ENCODE data around the gene RASA2.

RASA2 gene

DNA sequence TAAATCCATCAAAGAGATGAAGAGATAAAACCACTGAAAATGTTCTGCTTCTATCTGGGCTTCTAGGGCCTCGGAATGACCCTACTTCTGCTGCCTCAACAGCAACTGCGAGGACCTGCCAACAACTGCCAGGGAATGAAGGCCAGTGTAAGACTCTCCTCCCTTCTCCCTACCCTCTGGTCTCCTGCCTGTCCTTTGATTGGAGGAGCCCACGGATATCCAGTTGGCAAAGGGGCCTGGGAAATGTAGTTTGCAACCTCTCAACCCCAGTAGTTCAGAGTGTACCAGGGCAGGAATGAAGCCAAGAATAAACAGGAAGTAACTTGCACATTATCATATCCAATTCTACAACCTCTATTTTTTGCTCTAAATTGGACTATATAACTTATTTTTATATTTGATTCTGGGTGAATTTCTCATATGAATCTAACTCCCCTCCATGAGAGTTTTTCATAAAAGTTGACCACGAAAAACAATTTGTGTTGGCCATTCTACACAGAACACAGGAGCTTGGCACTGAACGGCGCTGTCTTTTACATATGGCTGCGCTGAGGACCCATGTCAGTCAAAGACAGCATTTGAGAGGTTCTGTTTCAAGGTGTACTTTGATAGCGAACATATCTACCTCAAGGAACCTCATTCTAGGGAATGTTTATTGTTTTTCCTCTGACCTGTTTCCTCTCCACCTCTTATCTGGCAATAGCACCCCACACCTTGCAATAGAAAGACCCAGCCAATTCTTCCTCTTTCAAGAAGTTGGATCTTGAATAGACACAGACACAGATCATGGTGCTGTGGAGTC, 160.1 kb downstream of the RASA2 start:
- no peaks in the 10 kb centered on the region for H3K4me1 Mint-ChIP-seq
- no peak overlapping the region for H3K4me3 Mint-ChIP-seq
- H3K27ac Mint-ChIP-seq, result no peak overlapping the region
- no peaks in the 10 kb centered on the region for H3K27me3 Mint-ChIP-seq
- no peaks in the 10 kb centered on the region for H3K36me3 Mint-ChIP-seq
- H3K9me3 Mint-ChIP-seq, result no peaks in the 10 kb centered on the region

GRCh38 chr3:141647562-141647915, 160.7 kb downstream of the RASA2 start:
- H3K27ac Mint-ChIP-seq, result no peak overlapping the region
- H3K36me3 Mint-ChIP-seq, result no peaks in the 10 kb centered on the region
- no peaks in the 10 kb centered on the region for H3K9me3 Mint-ChIP-seq
- H3K4me3 Mint-ChIP-seq, result no peak overlapping the region
- no peaks in the 10 kb centered on the region for H3K27me3 Mint-ChIP-seq
- no peaks in the 10 kb centered on the region for H3K4me1 Mint-ChIP-seq

DNA sequence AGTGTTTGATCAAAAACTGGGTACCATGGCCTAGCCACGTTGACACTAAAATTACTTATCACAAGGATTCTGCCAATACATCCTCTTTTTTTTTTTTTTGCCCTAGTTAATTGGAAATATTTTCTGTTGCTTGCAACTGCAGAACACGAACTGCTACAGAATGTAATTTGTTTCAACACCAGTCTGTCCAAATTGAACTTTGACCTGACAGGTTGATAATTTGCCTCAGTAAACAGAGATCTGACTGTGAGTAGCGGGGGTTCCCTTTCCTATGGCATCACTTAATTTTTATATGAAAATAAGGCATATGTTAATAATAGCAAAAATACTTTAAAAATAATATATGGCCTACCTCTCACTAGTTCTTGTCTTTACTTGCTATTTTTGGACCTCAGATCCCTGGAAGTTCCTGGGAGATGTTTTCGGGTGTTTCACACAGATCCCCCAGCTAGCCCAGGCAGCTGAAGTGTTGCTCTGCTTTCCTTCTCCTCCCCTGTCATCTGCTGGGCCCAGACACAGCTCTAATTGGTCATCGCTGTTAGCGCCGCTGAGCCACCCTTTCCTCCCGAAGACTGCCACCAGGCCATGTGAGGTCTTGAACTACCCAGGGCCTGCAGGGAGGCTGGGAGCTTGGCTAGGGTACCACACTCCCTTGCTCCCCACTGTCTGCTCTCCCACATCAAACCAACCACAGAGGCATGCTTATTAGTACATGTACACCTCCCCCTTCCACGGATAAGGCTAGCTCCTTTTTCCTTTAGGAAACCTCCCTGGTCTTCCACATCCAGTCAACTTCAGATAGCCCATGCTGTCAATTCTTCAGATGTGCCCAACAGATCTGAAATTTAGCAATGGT, 161.5 kb downstream of the RASA2 start:
- Mint-ChIP-seq H3K27me3 (no peaks in the 10 kb centered on the region), H3K4me1 (no peaks in the 10 kb centered on the region), H3K27ac (no peak overlapping the region), H3K4me3 (no peak overlapping the region), H3K9me3 (no peaks in the 10 kb centered on the region), H3K36me3 (no peaks in the 10 kb centered on the region)

DNA sequence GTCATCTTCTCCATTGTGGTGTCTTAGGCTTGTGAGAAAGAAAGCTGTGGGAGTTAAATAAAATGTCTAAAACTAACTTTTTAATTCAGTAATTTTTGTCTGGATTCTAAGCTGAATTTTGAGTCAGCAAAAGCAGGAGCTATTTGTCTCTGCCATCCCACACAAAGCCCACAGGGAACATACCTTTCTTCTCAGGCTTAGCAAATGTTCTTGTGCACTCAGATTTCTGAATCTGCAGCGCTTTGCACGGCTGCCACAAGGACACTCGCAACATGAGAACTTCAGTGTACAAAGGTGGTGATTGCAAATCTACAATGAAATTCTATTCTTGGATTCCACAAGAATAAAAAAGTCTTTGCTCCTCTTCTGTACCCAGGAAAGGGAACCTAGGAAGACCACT, 163.0 kb downstream of the RASA2 start:
- no peaks in the 10 kb centered on the region for H3K9me3 Mint-ChIP-seq
- H3K36me3 Mint-ChIP-seq, result no peaks in the 10 kb centered on the region
- H3K4me1 Mint-ChIP-seq, result no peaks in the 10 kb centered on the region
- H3K27ac Mint-ChIP-seq, result no peak overlapping the region
- no peak overlapping the region for H3K4me3 Mint-ChIP-seq
- H3K27me3 Mint-ChIP-seq, result peaks cover 1% of the 10 kb centered on the region

- no peaks in the 10 kb centered on the region for H3K4me1 Mint-ChIP-seq
- H3K27me3 Mint-ChIP-seq, result peaks cover 1% of the 10 kb centered on the region
- H3K36me3 Mint-ChIP-seq, result no peaks in the 10 kb centered on the region
- no peak overlapping the region for H3K4me3 Mint-ChIP-seq
- no peaks in the 10 kb centered on the region for H3K9me3 Mint-ChIP-seq
- H3K27ac Mint-ChIP-seq, result no peak overlapping the region
Observed at GRCh38 chr3:141650783-141651182, 164.0 kb downstream of the RASA2 start.

GRCh38 chr3:141651409-141651808, 164.6 kb downstream of the RASA2 start:
- no peaks in the 10 kb centered on the region for H3K4me1 Mint-ChIP-seq
- no peaks in the 10 kb centered on the region for H3K9me3 Mint-ChIP-seq
- no peak overlapping the region for H3K27ac Mint-ChIP-seq
- H3K27me3 Mint-ChIP-seq, result peaks cover 3% of the 10 kb centered on the region
- H3K4me3 Mint-ChIP-seq, result no peak overlapping the region
- H3K36me3 Mint-ChIP-seq, result no peaks in the 10 kb centered on the region

- Mint-ChIP-seq H3K4me1 (no peaks in the 10 kb centered on the region), H3K36me3 (no peaks in the 10 kb centered on the region), H3K27ac (no peak overlapping the region), H3K9me3 (no peaks in the 10 kb centered on the region), H3K27me3 (peaks cover 7% of the 10 kb centered on the region), H3K4me3 (no peak overlapping the region)
Observed at GRCh38 chr3:141652349-141652748, 165.5 kb downstream of the RASA2 start.

DNA sequence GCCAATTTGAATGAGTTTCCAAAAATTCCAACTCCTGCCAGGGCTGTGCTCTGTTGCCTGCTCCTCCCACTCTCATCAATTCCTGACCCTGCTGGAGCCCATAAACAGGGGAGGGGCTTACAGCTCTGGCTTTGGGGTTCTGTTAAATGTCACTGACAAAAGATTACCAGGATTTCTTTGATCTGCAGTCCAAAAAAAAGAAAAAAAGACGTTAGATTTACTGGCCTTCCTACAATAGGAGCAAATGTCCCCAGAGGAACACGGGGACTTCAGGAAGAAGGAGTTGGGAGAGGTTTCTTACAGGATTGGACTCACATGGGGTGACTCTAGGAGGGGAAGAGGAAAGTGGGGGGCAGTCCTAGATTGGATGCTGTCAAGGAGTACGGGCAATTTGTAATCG, 167.0 kb downstream of the RASA2 start:
- Mint-ChIP-seq H3K4me3 (no peak overlapping the region), H3K9me3 (no peaks in the 10 kb centered on the region), H3K4me1 (no peaks in the 10 kb centered on the region), H3K36me3 (no peaks in the 10 kb centered on the region), H3K27me3 (peaks cover 16% of the 10 kb centered on the region), H3K27ac (no peak overlapping the region)

GRCh38 chr3:141655801-141656200, 169.0 kb downstream of the RASA2 start:
- no peaks in the 10 kb centered on the region for H3K36me3 Mint-ChIP-seq
- H3K4me3 Mint-ChIP-seq, result no peak overlapping the region
- peaks cover 30% of the 10 kb centered on the region for H3K27me3 Mint-ChIP-seq
- H3K27ac Mint-ChIP-seq, result no peak overlapping the region
- H3K9me3 Mint-ChIP-seq, result no peaks in the 10 kb centered on the region
- peaks cover 8% of the 10 kb centered on the region for H3K4me1 Mint-ChIP-seq

GRCh38 chr3:141656771-141657170, 169.9 kb downstream of the RASA2 start:
- Mint-ChIP-seq H3K4me1 (peaks cover 8% of the 10 kb centered on the region), H3K4me3 (no peak overlapping the region), H3K9me3 (no peaks in the 10 kb centered on the region), H3K36me3 (no peaks in the 10 kb centered on the region), H3K27me3 (peaks cover 35% of the 10 kb centered on the region), H3K27ac (no peak overlapping the region)

DNA sequence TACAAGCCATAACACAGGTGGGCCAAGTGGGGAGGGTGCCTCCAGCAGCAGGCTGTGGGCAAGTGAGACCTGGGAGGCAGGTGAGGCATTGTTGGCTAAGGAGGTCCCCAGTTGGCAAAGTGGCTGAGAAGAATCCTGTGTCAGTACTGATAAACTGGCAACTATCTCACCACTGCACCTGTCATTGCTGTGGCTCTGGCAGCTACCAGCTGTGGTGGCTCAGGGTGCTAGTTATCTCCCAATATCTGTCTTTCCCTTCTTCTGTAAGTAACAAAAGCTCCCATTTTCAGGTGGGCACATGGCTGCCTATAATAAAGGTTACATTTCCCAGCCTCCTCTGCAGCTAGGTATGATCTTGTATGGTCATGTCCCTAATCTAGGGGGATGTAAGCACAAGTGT, 170.7 kb downstream of the RASA2 start:
- peaks cover 41% of the 10 kb centered on the region for H3K27me3 Mint-ChIP-seq
- H3K36me3 Mint-ChIP-seq, result no peaks in the 10 kb centered on the region
- no peak overlapping the region for H3K4me3 Mint-ChIP-seq
- H3K4me1 Mint-ChIP-seq, result peaks cover 8% of the 10 kb centered on the region
- no peaks in the 10 kb centered on the region for H3K9me3 Mint-ChIP-seq
- H3K27ac Mint-ChIP-seq, result no peak overlapping the region

- Mint-ChIP-seq H3K36me3 (no peaks in the 10 kb centered on the region), H3K9me3 (no peaks in the 10 kb centered on the region), H3K27me3 (peaks cover 43% of the 10 kb centered on the region), H3K4me3 (peak overlapping the region; percentile 69), H3K4me1 (peaks cover 8% of the 10 kb centered on the region), H3K27ac (no peak overlapping the region)
Observed at GRCh38 chr3:141659821-141660613, 173.2 kb downstream of the RASA2 start.

GRCh38 chr3:141660614-141660947, 173.8 kb downstream of the RASA2 start:
- Mint-ChIP-seq H3K4me3 (peak overlapping the region; percentile 19), H3K9me3 (no peaks in the 10 kb centered on the region), H3K27ac (no peak overlapping the region), H3K27me3 (peaks cover 43% of the 10 kb centered on the region), H3K4me1 (peaks cover 8% of the 10 kb centered on the region), H3K36me3 (no peaks in the 10 kb centered on the region)

- no peaks in the 10 kb centered on the region for H3K9me3 Mint-ChIP-seq
- H3K36me3 Mint-ChIP-seq, result no peaks in the 10 kb centered on the region
- no peak overlapping the region for H3K27ac Mint-ChIP-seq
- no peak overlapping the region for H3K4me3 Mint-ChIP-seq
- peaks cover 8% of the 10 kb centered on the region for H3K4me1 Mint-ChIP-seq
- peaks cover 40% of the 10 kb centered on the region for H3K27me3 Mint-ChIP-seq
Observed at GRCh38 chr3:141661229-141662196, 174.7 kb downstream of the RASA2 start.

DNA sequence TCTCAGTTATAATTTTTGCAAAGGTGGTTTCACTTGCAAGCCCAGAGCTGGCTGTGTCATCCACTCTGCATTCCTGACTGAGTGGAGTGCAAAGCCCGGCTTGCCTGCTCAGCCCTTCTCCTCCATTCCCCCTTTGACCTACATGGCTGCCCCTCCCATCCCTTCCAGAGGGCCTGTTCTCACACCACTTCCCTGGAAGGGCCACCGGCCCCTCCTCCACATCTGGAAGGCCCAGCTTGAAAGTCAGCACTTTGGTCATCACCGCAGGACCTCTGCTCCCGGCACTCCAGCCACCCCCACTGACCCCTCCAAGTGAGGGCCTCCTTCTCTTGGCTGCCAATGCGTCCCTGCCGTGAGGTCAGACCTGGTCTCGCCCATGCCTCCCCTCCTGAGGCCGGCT, 177.2 kb downstream of the RASA2 start:
- Mint-ChIP-seq H3K27me3 (peaks cover 26% of the 10 kb centered on the region), H3K27ac (no peak overlapping the region), H3K4me3 (no peak overlapping the region), H3K36me3 (peaks cover 3% of the 10 kb centered on the region), H3K9me3 (peaks cover 5% of the 10 kb centered on the region), H3K4me1 (peaks cover 8% of the 10 kb centered on the region)
